Measurements from ENCODE around the gene SPON1. TPM values are rescaled to one million over a fixed set of nuclear protein-coding genes. Genes with fewer than 3 reads are reported as not detected.
"Not testable (repeated sequence)": the region's sequence is repeated elsewhere in the genome, so short reads cannot be mapped to it uniquely, and the experiment has no call there.

SPON1 gene
- total RNA-seq, 2 donors from 2014 or later = 9.3 to 26.7 TPM

DNA sequence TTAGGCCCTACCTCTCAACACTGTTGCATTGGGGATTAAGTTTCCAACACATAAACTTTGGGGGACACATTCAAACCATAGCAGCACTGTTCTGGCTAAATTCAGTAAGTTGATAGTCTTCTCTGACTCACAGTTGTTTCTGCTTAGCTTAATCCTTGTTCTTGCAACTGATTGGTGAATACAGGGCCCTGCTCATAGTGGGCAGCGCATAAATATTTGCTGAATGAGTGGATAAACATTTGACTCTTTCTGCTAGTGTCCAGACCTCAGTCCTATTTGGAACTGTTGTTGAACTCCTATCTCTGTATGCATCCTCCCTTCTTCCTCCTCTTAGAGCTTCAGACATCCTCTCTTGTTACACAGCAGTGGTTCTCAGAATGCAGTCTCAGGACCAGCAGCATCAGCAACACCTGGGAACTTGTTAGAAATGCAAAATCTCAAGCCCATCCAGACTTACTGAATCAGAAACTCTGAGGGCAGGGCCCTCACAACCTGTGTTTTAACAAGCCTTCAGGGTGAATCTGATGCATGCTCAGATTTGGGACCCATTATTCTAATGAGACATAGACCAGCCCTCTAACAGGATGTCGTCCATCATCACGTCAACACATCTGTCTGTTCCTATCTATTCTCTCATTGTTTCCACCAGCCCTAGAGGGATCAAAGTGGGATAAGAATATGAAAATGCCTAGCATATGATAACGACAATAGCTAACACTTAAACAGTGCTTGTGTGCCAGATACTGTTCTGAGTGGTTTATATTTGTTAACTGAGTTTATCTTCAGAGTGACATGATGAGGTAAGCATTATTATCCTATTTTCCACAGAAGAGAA lies 22.3 kb downstream of the SPON1 start:
- Histone ChIP-seq H3K27me3 (no peaks in the 10 kb centered on the region), H3K4me1 (no peaks in the 10 kb centered on the region), H3K4me3 (no peak overlapping the region), H3K9me3 (no peaks in the 10 kb centered on the region), H3K36me3 (replicated peaks in 1 of 2; ENCODE audit: insufficient read depth in 1 of 2, low read depth in 2 of 2) (no peaks in the 10 kb centered on the region), H3K27ac (no peak overlapping the region)
- DNase-seq (no peak), ATAC-seq (no peak)
- intact Hi-C loops (cut with DNase I) = no loop called here
- 71 to 84% methylated on average over 4 of the region's 4 CpGs for WGBS, 2 donors
- TF ChIP-seq POLR2A (IDR thresholded peaks at IDR 0.05) = no peak
- TF ChIP-seq, protein P1, sequence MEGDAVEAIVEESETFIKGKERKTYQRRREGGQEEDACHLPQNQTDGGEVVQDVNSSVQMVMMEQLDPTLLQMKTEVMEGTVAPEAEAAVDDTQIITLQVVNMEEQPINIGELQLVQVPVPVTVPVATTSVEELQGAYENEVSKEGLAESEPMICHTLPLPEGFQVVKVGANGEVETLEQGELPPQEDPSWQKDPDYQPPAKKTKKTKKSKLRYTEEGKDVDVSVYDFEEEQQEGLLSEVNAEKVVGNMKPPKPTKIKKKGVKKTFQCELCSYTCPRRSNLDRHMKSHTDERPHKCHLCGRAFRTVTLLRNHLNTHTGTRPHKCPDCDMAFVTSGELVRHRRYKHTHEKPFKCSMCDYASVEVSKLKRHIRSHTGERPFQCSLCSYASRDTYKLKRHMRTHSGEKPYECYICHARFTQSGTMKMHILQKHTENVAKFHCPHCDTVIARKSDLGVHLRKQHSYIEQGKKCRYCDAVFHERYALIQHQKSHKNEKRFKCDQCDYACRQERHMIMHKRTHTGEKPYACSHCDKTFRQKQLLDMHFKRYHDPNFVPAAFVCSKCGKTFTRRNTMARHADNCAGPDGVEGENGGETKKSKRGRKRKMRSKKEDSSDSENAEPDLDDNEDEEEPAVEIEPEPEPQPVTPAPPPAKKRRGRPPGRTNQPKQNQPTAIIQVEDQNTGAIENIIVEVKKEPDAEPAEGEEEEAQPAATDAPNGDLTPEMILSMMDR (IDR thresholded peaks at IDR 0.05) = no peak

DNA sequence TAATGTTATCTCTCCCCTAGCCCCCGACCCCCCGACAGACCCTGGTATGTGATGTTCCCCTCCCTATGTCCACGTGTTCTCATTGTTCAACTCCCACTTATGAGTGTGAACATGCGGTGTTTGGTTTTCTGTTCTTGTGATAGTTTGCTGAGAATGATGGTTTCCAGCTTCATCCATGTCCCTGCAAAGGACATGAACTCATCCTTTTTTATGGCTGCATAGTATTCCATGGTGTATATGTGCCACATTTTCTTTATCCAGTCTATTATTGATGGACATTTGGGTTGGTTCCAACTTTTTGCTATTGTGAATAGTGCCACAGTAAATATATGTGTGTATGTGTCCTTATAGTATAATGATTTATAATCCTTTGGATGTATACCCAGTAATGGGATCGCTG lies 24.2 kb downstream of the SPON1 start:
- intact Hi-C loops (cut with DNase I); H3K36me3 ChIP-seq (replicated peaks in 1 of 2; ENCODE audit: insufficient read depth in 1 of 2, low read depth in 2 of 2); ATAC-seq; H3K9me3 ChIP-seq; DNase-seq; H3K4me3 ChIP-seq; H3K27me3 ChIP-seq; H3K4me1 ChIP-seq; H3K27ac ChIP-seq: not testable (repeated sequence)
- WGBS, 2 donors = 80 to 89% methylated on average over 5 of the region's 5 CpGs

DNA sequence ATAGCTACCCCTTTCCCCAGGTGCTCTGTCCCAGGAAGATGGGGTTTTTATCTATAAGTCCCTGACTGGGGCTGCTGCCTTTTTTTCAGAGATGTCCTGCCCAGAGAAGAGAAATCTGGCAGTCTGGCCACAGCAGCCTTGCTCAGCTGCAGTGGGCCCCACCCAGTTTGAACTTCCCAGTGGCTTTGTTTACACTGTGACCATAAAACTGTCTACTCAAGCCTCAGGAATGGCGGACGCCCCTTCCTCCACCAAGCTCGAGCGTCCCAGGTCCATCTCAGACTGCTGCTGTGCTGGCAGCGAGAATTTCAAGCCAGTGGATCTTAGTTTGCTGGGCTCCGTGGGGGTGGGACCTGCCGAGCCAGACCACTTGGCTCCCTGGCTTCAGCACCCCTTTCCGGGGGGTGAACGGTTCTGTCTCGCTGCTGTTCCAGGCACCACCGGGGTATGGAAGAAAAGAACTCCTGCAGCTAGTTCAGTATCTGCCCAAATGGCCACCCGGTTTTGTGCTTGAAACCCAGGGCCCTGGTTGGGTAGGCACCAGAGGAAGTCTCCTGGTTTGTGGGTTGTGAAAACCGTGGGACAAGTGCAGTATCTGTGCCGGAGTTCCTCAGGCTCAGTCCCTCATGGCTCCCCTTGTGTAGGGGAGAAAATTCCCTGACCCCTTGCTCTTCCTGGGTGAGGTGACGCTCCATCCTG lies 29.8 kb downstream of the SPON1 start:
- H3K27ac ChIP-seq; ATAC-seq; DNase-seq; H3K27me3 ChIP-seq; H3K36me3 ChIP-seq (replicated peaks in 1 of 2; ENCODE audit: insufficient read depth in 1 of 2, low read depth in 2 of 2); intact Hi-C loops (cut with DNase I); H3K9me3 ChIP-seq; H3K4me3 ChIP-seq; H3K4me1 ChIP-seq: not testable (repeated sequence)
- 76 to 80% methylated on average over 13 to 15 of the region's 15 CpGs for WGBS, 2 donors

DNA sequence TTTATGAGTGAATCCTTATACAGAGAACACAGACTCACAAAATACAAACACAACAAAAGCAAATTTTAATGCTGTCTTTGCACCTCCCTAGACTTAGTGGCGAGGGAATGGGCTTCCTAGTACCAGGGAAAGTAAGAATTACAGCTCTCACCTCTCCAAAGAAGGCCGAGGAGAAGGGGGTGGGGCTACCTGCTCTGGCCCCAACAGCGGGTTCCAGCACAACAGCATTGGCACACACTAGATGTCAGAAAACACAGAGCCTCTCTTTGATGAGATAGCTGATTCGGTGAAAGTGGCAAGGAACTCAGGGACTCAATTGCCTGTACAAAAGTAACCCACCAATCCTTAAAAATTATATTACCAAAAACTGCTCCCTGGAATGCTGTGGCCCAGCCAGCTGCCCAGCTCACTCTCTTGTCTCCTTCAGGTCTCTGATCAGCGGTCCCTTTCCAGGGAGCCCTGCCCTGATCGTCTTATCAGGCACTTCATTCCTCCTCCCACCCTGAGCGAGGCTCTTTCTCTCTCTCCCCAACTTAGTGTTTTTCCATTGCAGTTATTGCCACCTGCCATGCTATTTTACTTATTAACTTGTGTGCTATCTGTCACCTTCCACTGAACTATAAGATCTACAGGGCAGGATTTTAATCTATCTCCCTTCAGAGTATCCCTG lies 30.7 kb downstream of the SPON1 start:
- no peak overlapping the region for H3K27ac ChIP-seq
- no peaks in the 10 kb centered on the region for H3K4me1 ChIP-seq
- no peak for DNase-seq
- no peaks in the 10 kb centered on the region for H3K27me3 ChIP-seq
- TF ChIP-seq, protein P1 (IDR thresholded peaks at IDR 0.05) = no peak
- no peak for TF ChIP-seq POLR2A (IDR thresholded peaks at IDR 0.05)
- H3K4me3 ChIP-seq = no peak overlapping the region
- H3K36me3 ChIP-seq (replicated peaks in 1 of 2; ENCODE audit: insufficient read depth in 1 of 2, low read depth in 2 of 2) = no peaks in the 10 kb centered on the region
- intact Hi-C loops (cut with DNase I) = no loop called here
- no peak for ATAC-seq
- 53 to 60% methylated on average over 7 of the region's 7 CpGs for WGBS, 2 donors
- no peaks in the 10 kb centered on the region for H3K9me3 ChIP-seq

DNA sequence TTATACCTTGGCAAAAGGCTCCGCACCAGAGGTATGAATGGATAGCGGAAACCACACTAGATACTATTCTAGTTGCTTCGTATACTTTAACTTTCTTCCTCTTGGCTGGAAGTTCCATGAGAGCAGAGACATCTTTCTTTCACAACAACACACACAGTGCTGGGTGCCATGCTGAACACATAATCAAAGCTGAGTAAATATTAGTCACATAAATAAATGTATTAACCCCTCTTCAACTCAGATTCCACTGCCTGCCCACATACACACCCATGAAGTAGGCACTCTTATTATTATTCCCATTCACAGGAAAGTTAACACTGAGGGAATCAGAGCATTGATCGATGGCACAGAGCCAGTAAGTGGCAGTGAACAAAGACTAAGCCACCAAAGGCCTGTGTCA lies 35.4 kb downstream of the SPON1 start:
- intact Hi-C loops (cut with DNase I) = no loop called here
- H3K36me3 ChIP-seq (replicated peaks in 1 of 2; ENCODE audit: insufficient read depth in 1 of 2, low read depth in 2 of 2) = no peaks in the 10 kb centered on the region
- TF ChIP-seq, protein P1 (IDR thresholded peaks at IDR 0.05) = no peak
- TF ChIP-seq POLR2A (IDR thresholded peaks at IDR 0.05) = no peak
- no peaks in the 10 kb centered on the region for H3K4me1 ChIP-seq
- no peak for DNase-seq
- no peak overlapping the region for H3K27ac ChIP-seq
- peaks cover 0 to 8% (median 0%) of the 10 kb centered on the region in 3 donors for H3K9me3 ChIP-seq
- H3K27me3 ChIP-seq = no peaks in the 10 kb centered on the region
- no peak overlapping the region for H3K4me3 ChIP-seq
- ATAC-seq = no peak
- 74 to 81% methylated on average over 4 of the region's 4 CpGs for WGBS, 2 donors
